Hematopoietic multipotent progenitor cell treated with erythropoietin and hydrocortisone succinate and interleukin-3 and kit ligand, for 17 days (in vitro differentiated cells): ENCODE measurements around the gene RNF26.

ENCODE experiments used
- DNase-seq: peaks from one replicate; pipeline ENCODE4 v3.0.0-alpha.2; 2015; ENCODE audit warnings: low spot score

The RNF26 gene

GRCh38 chr11:119316016-119316728 is 18.2 kb upstream of the RNF26 start:
- DNase-seq, result no peak

GRCh38 chr11:119316729-119317591 is 17.4 kb upstream of the RNF26 start, which contains the start of gene MCAM:
Gene MCAM (minus strand): TSS chr11:119317130. CDS start chr11:119317101, 29 bp downstream.
- no peak for DNase-seq

GRCh38 chr11:119317592-119318239 is 16.6 kb upstream of the RNF26 start:
- DNase-seq, result no peak

- DNase-seq, result no peak
Measured at GRCh38 chr11:119318240-119319135, 15.8 kb upstream of the RNF26 start.

- no peak for DNase-seq
Measured at GRCh38 chr11:119319136-119319699, 15.1 kb upstream of the RNF26 start.

- DNase-seq, result no peak
Measured at GRCh38 chr11:119319700-119320239, 14.6 kb upstream of the RNF26 start.

GRCh38 chr11:119320240-119320775 is 14.0 kb upstream of the RNF26 start:
- DNase-seq, result no peak

- DNase-seq, result no peak
Measured at GRCh38 chr11:119320776-119321524, 13.4 kb upstream of the RNF26 start.

- DNase-seq, result no peak
Measured at GRCh38 chr11:119322360-119322739, 12.0 kb upstream of the RNF26 start.

GRCh38 chr11:119322921-119323531 is 11.3 kb upstream of the RNF26 start:
- DNase-seq, result no peak

GRCh38 chr11:119323532-119324033 is 10.7 kb upstream of the RNF26 start:
- peak; percentile 73 for DNase-seq

GRCh38 chr11:119324189-119324588 is 10.1 kb upstream of the RNF26 start:
- no peak for DNase-seq

- DNase-seq, result no peak
Measured at GRCh38 chr11:119329320-119329719, 5.0 kb upstream of the RNF26 start.

- no peak for DNase-seq
Measured at GRCh38 chr11:119330237-119330636, 4.1 kb upstream of the RNF26 start.

- DNase-seq, result no peak
Measured at GRCh38 chr11:119332111-119332765, 2.1 kb upstream of the RNF26 start.

- DNase-seq, result no peak
Measured at GRCh38 chr11:119335091-119335654, 846 bp downstream of the RNF26 start.

- DNase-seq, result no peak
Measured at GRCh38 chr11:119335655-119336543, 1.6 kb downstream of the RNF26 start.
